HEK293 (cell line): Measurements from ENCODE around the gene LVRN.

Source experiments
- KLF9 ChIP-seq: fragments of 450-650 bp; formaldehyde crosslinking; IDR thresholded peaks from 2 replicates; pipeline ENCODE4 v1.5.1; 2016; ENCODE audit warnings: missing biosample characterization, missing genetic modification characterization, low read depth
- TCF7L2 ChIP-seq: IDR thresholded peaks from 2 replicates; pipeline ENCODE4 v1.6.1; 2011; ENCODE audit warnings: low read depth, mild to moderate bottlenecking, inconsistent platforms, low read length, moderate library complexity, borderline replicate concordance
- ZBTB48 ChIP-seq: fragments of 450-650 bp; formaldehyde crosslinking; IDR thresholded peaks from 2 replicates; pipeline ENCODE4 v1.5.1; 2016; ENCODE audit warnings: missing biosample characterization, missing genetic modification characterization
- ZFP37 ChIP-seq: fragments of 450-650 bp; formaldehyde crosslinking; IDR thresholded peaks from 2 replicates; pipeline ENCODE4 v1.5.1; 2016; ENCODE audit warnings: missing biosample characterization, missing genetic modification characterization
- ZFP69B ChIP-seq: fragments of 450-650 bp; formaldehyde crosslinking; IDR thresholded peaks from 2 replicates; pipeline ENCODE4 v1.5.1; 2016; ENCODE audit warnings: missing biosample characterization, missing genetic modification characterization
- ZNF24 ChIP-seq: fragments of 450-650 bp; formaldehyde crosslinking; IDR thresholded peaks from 2 replicates; pipeline ENCODE4 v1.5.1; 2016; ENCODE audit warnings: missing biosample characterization, missing genetic modification characterization
- ZNF292 ChIP-seq: fragments of 450-650 bp; formaldehyde crosslinking; IDR thresholded peaks from 2 replicates; pipeline ENCODE4 v1.5.1; 2016; ENCODE audit warnings: low read depth, missing biosample characterization, missing genetic modification characterization, borderline replicate concordance
- ZNF423 ChIP-seq: fragments of 450-650 bp; formaldehyde crosslinking; IDR thresholded peaks from 2 replicates; pipeline ENCODE4 v1.5.1; 2016; ENCODE audit warnings: missing biosample characterization, missing genetic modification characterization
- ZNF670 ChIP-seq: fragments of 450-650 bp; formaldehyde crosslinking; IDR thresholded peaks from 2 replicates; pipeline ENCODE4 v1.5.1; 2016; ENCODE audit warnings: missing biosample characterization, missing genetic modification characterization, low read depth
- TF ChIP-seq, protein P1 (sequence below): fragments of 450-650 bp; formaldehyde crosslinking; IDR thresholded peaks from 2 replicates; pipeline ENCODE4 v1.5.1; 2016; ENCODE audit warnings: missing biosample characterization, missing genetic modification characterization
- TF ChIP-seq, protein P2 (sequence below): fragments of 450-650 bp; formaldehyde crosslinking; IDR thresholded peaks from 2 replicates; pipeline ENCODE4 v1.5.1; 2016; ENCODE audit warnings: missing biosample characterization, missing genetic modification characterization
- TF ChIP-seq, protein P3 (sequence below): fragments of 450-650 bp; formaldehyde crosslinking; IDR thresholded peaks from 2 replicates; pipeline ENCODE4 v1.5.1; 2016; ENCODE audit warnings: missing biosample characterization, missing genetic modification characterization

DNA sequence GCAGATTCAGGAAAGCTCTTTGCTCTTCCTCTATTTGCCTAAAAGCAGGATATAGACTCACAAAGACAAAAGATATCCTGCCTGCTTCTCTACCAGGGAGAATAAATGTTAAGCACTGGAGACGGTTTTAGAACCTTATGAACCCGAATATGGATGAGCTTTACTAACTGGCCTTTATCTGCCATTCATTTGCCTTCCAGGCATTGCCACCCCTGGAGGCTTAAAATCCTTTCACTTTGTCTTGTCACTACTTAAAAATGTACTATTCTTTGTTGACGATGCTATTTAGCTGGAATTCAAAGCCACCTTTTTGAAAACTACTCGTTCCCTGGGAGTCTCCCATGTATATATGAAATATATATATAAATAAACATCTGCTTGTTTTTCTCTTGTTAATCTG lies 23.2 kb upstream of the LVRN start:
- TF ChIP-seq TCF7L2 (no peak), ZNF24 (tag by site-specific recombination) (no peak), ZFP69B (tag by site-specific recombination) (no peak), ZFP37 (no peak), ZBTB48 (no peak), ZNF292 (tag by site-specific recombination) (no peak), KLF9 (tag by site-specific recombination) (no peak), ZNF423 (tag by site-specific recombination) (no peak), ZNF670 (tag by site-specific recombination) (no peak)
- TF ChIP-seq, protein P1, sequence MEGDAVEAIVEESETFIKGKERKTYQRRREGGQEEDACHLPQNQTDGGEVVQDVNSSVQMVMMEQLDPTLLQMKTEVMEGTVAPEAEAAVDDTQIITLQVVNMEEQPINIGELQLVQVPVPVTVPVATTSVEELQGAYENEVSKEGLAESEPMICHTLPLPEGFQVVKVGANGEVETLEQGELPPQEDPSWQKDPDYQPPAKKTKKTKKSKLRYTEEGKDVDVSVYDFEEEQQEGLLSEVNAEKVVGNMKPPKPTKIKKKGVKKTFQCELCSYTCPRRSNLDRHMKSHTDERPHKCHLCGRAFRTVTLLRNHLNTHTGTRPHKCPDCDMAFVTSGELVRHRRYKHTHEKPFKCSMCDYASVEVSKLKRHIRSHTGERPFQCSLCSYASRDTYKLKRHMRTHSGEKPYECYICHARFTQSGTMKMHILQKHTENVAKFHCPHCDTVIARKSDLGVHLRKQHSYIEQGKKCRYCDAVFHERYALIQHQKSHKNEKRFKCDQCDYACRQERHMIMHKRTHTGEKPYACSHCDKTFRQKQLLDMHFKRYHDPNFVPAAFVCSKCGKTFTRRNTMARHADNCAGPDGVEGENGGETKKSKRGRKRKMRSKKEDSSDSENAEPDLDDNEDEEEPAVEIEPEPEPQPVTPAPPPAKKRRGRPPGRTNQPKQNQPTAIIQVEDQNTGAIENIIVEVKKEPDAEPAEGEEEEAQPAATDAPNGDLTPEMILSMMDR = no peak
- TF ChIP-seq, protein P2, sequence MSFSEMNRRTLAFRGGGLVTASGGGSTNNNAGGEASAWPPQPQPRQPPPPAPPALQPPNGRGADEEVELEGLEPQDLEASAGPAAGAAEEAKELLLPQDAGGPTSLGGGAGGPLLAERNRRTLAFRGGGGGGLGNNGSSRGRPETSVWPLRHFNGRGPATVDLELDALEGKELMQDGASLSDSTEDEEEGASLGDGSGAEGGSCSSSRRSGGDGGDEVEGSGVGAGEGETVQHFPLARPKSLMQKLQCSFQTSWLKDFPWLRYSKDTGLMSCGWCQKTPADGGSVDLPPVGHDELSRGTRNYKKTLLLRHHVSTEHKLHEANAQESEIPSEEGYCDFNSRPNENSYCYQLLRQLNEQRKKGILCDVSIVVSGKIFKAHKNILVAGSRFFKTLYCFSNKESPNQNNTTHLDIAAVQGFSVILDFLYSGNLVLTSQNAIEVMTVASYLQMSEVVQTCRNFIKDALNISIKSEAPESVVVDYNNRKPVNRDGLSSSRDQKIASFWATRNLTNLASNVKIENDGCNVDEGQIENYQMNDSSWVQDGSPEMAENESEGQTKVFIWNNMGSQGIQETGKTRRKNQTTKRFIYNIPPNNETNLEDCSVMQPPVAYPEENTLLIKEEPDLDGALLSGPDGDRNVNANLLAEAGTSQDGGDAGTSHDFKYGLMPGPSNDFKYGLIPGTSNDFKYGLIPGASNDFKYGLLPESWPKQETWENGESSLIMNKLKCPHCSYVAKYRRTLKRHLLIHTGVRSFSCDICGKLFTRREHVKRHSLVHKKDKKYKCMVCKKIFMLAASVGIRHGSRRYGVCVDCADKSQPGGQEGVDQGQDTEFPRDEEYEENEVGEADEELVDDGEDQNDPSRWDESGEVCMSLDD = no peak
- TF ChIP-seq, protein P3, sequence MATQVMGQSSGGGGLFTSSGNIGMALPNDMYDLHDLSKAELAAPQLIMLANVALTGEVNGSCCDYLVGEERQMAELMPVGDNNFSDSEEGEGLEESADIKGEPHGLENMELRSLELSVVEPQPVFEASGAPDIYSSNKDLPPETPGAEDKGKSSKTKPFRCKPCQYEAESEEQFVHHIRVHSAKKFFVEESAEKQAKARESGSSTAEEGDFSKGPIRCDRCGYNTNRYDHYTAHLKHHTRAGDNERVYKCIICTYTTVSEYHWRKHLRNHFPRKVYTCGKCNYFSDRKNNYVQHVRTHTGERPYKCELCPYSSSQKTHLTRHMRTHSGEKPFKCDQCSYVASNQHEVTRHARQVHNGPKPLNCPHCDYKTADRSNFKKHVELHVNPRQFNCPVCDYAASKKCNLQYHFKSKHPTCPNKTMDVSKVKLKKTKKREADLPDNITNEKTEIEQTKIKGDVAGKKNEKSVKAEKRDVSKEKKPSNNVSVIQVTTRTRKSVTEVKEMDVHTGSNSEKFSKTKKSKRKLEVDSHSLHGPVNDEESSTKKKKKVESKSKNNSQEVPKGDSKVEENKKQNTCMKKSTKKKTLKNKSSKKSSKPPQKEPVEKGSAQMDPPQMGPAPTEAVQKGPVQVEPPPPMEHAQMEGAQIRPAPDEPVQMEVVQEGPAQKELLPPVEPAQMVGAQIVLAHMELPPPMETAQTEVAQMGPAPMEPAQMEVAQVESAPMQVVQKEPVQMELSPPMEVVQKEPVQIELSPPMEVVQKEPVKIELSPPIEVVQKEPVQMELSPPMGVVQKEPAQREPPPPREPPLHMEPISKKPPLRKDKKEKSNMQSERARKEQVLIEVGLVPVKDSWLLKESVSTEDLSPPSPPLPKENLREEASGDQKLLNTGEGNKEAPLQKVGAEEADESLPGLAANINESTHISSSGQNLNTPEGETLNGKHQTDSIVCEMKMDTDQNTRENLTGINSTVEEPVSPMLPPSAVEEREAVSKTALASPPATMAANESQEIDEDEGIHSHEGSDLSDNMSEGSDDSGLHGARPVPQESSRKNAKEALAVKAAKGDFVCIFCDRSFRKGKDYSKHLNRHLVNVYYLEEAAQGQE (tag by site-specific recombination) = no peak
